Measurements from ENCODE around the gene TMPRSS2. TPM values are rescaled to one million over a fixed set of nuclear protein-coding genes. Genes with fewer than 3 reads are reported as not detected.

Gene TMPRSS2
- total and polyA plus RNA-seq, 2 donors from 2014 or later: 32.8 to 55.0 TPM

DNA sequence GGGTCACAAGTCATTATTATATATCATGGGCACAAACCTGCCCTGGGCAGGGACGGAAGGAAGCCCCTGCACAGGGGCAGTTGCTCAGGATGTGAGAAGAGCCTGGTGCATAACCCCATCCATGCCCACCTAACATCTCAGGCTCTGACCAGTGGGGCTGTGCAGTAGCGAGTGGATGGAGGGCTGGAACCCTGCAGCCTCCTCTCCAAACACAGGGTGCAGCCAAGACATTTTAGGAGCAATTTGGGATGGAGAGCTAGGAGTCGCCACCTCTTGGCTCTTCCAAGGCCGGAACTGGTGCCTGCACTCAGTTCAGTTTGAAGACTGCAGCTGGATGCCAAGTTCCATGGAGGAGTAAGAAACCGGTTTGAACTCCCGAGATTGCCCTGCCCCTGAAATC, 79.1 kb downstream of the TMPRSS2 start:
- intact Hi-C loops (cut with DNase I): no loop called here
- Histone ChIP-seq H3K4me1 (ENCODE audit: control insufficient read depth in 2 of 3, insufficient read depth in 2 of 3, low read depth in 1 of 3, low read length in 3 of 3) (peaks cover 0 to 7% (median 0%) of the 10 kb centered on the region in 3 donors), H3K9me3 (ENCODE audit: control insufficient read depth in 2 of 3, insufficient read depth in 1 of 3, low read length in 3 of 3) (no peaks in the 10 kb centered on the region), H3K27me3 (ENCODE audit: control insufficient read depth, insufficient read depth, low read length) (no peaks in the 10 kb centered on the region), H3K27ac (ENCODE audit: low read depth in 2 of 2, low read length in 2 of 2) (no peak overlapping the region), H3K4me3 (ENCODE audit: low read length in 3 of 3) (no peak overlapping the region), H3K9ac (ENCODE audit: low read length in 3 of 3) (no peak overlapping the region), H3K36me3 (ENCODE audit: control insufficient read depth in 2 of 3, insufficient read depth in 3 of 3, low read length in 3 of 3) (peaks cover 0 to 13% (median 0%) of the 10 kb centered on the region in 3 donors)
- TF ChIP-seq CTCF (IDR thresholded peaks at IDR 0.05; ENCODE audit: borderline replicate concordance, extremely low read depth, insufficient read depth): no peak
- DNase-seq: no peak
- no peak for FAIRE-seq

- intact Hi-C loops (cut with DNase I): no loop called here
- H3K9ac ChIP-seq (ENCODE audit: low read length in 3 of 3): no peak overlapping the region
- no peak overlapping the region for H3K27ac ChIP-seq (ENCODE audit: low read depth in 2 of 2, low read length in 2 of 2)
- no peak overlapping the region for H3K4me3 ChIP-seq (ENCODE audit: low read length in 3 of 3)
- DNase-seq (no peak), FAIRE-seq (no peak)
- H3K27me3 ChIP-seq (ENCODE audit: control insufficient read depth, insufficient read depth, low read length): no peaks in the 10 kb centered on the region
- peaks cover 0 to 12% (median 0%) of the 10 kb centered on the region in 3 donors for H3K4me1 ChIP-seq (ENCODE audit: control insufficient read depth in 2 of 3, insufficient read depth in 2 of 3, low read depth in 1 of 3, low read length in 3 of 3)
- H3K36me3 ChIP-seq (ENCODE audit: control insufficient read depth in 2 of 3, insufficient read depth in 3 of 3, low read length in 3 of 3): peaks cover 0 to 13% (median 0%) of the 10 kb centered on the region in 3 donors
- no peaks in the 10 kb centered on the region for H3K9me3 ChIP-seq (ENCODE audit: control insufficient read depth in 2 of 3, insufficient read depth in 1 of 3, low read length in 3 of 3)
- TF ChIP-seq CTCF (IDR thresholded peaks at IDR 0.05; ENCODE audit: borderline replicate concordance, extremely low read depth, insufficient read depth): no peak
Observed at GRCh38 chr21:41428311-41428710, 79.6 kb downstream of the TMPRSS2 start.

DNA sequence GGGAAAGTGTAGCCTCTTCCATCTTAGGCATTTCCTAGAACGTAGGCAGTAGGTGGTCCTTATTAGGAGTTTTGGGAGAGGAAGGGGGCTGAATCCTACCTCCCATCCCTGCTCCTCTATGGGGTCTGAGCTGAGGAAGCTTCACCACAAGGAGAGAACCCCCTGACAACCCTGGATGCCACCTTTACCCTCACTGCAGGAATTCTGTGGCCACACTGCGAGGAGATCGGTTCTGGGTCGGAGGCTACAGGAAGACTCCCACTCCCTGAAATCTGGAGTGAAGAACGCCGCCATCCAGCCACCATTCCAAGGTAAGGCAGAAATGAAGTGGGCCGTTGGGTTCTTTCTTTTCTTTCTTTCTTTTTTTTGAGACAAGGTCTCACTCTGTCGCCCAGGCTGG, 80.4 kb downstream of the TMPRSS2 start:
- Histone ChIP-seq H3K36me3 (ENCODE audit: control insufficient read depth in 2 of 3, insufficient read depth in 3 of 3, low read length in 3 of 3) (peaks cover 0 to 7% (median 0%) of the 10 kb centered on the region in 3 donors), H3K4me3 (ENCODE audit: low read length in 3 of 3) (peak overlapping the region in 1 of 3 donors; percentile 84), H3K9ac (ENCODE audit: low read length in 3 of 3) (no peak overlapping the region), H3K27ac (ENCODE audit: low read depth in 2 of 2, low read length in 2 of 2) (no peak overlapping the region), H3K27me3 (ENCODE audit: control insufficient read depth, insufficient read depth, low read length) (no peaks in the 10 kb centered on the region), H3K4me1 (ENCODE audit: control insufficient read depth in 2 of 3, insufficient read depth in 2 of 3, low read depth in 1 of 3, low read length in 3 of 3) (peaks cover 0 to 12% (median 0%) of the 10 kb centered on the region in 3 donors), H3K9me3 (ENCODE audit: control insufficient read depth in 2 of 3, insufficient read depth in 1 of 3, low read length in 3 of 3) (no peaks in the 10 kb centered on the region)
- FAIRE-seq (no peak), DNase-seq (no peak)
- no peak for TF ChIP-seq CTCF (IDR thresholded peaks at IDR 0.05; ENCODE audit: borderline replicate concordance, extremely low read depth, insufficient read depth)
- intact Hi-C loops (cut with DNase I): no loop called here

Measured in kidney (tissue), 14 donors.